Kidney epithelial cell (primary cell): ENCODE data around the gene IQCE. TPM values are rescaled to one million over a fixed set of nuclear protein-coding genes. Genes with fewer than 3 reads are reported as not detected.
A peak's percentile ranks its signal among the peaks of the same experiment; 100 is the strongest.

ENCODE experiments used
- DNase-seq: peaks from one replicate; pipeline ENCODE4 v3.0.0-alpha.2; 2010; ENCODE audit warnings: low read depth
- H3K27me3 ChIP-seq: 2 replicates; pipeline ENCODE4 v1.6.0; 2011; ENCODE audit warnings: low read length; ENCODE audit not compliant: control insufficient read depth, insufficient read depth
- H3K36me3 ChIP-seq: 2 replicates; pipeline ENCODE4 v1.5.1; 2011; ENCODE audit warnings: low read length; ENCODE audit not compliant: control insufficient read depth, insufficient read depth
- H3K4me3 ChIP-seq: 2 replicates; pipeline ENCODE4 v1.5.1; 2011; ENCODE audit warnings: low read depth, mild to moderate bottlenecking, control low read depth, low read length
- CTCF ChIP-seq: IDR thresholded peaks from 2 replicates; pipeline ENCODE4 v1.5.1; 2011; ENCODE audit warnings: mild to moderate bottlenecking, moderate library complexity, low read length, control low read depth, inconsistent platforms; ENCODE audit not compliant: insufficient read depth, poor library complexity, severe bottlenecking
- total RNA-seq: library from RNA; depleted of rRNA; stranded (reverse); fragments of >200 nt; gene quantifications from 2 replicates; pipeline ENCODE4 v1.2.3, GENCODE V29; 2015

Gene IQCE
- total RNA-seq, 1 donor from 2014 or later = 18.0 TPM

GRCh38 chr7:2566890-2567678 lies 8.3 kb downstream of the IQCE start:
- Histone ChIP-seq H3K4me3 (no peak overlapping the region), H3K36me3 (peaks cover 3% of the 10 kb centered on the region), H3K27me3 (no peaks in the 10 kb centered on the region)
- no peak for DNase-seq
- no peak for TF ChIP-seq CTCF

GRCh38 chr7:2567679-2568278 lies 9.0 kb downstream of the IQCE start:
- H3K4me3 ChIP-seq = no peak overlapping the region
- no peaks in the 10 kb centered on the region for H3K27me3 ChIP-seq
- peak; percentile 45 for TF ChIP-seq CTCF
- no peak for DNase-seq
- H3K36me3 ChIP-seq = peaks cover 3% of the 10 kb centered on the region

GRCh38 chr7:2568521-2569223 lies 9.9 kb downstream of the IQCE start:
- no peak for TF ChIP-seq CTCF
- no peaks in the 10 kb centered on the region for H3K27me3 ChIP-seq
- H3K4me3 ChIP-seq = no peak overlapping the region
- peaks cover 2% of the 10 kb centered on the region for H3K36me3 ChIP-seq
- no peak for DNase-seq

- H3K4me3 ChIP-seq = no peak overlapping the region
- H3K36me3 ChIP-seq = peaks cover 2% of the 10 kb centered on the region
- no peak for TF ChIP-seq CTCF
- DNase-seq = no peak
- H3K27me3 ChIP-seq = no peaks in the 10 kb centered on the region
Observed at GRCh38 chr7:2569421-2569820, 10.6 kb downstream of the IQCE start.

GRCh38 chr7:2570021-2570420 lies 11.2 kb downstream of the IQCE start:
- TF ChIP-seq CTCF = no peak
- DNase-seq = no peak
- H3K27me3 ChIP-seq = no peaks in the 10 kb centered on the region

More at GRCh38 chr7:2570021-2570420, 11.2 kb downstream of the IQCE start:
- H3K36me3 ChIP-seq = peaks cover 2% of the 10 kb centered on the region
- H3K4me3 ChIP-seq = no peak overlapping the region
